ENCODE data around the gene NLRP13. TPM values are rescaled to one million over a fixed set of nuclear protein-coding genes. Genes with fewer than 3 reads are reported as not detected.
"Not testable (repeated sequence)": the region's sequence is repeated elsewhere in the genome, so short reads cannot be mapped to it uniquely, and the experiment has no call there.

Gene NLRP13
- total RNA-seq, 1 donor from 2014 or later = not detected

DNA sequence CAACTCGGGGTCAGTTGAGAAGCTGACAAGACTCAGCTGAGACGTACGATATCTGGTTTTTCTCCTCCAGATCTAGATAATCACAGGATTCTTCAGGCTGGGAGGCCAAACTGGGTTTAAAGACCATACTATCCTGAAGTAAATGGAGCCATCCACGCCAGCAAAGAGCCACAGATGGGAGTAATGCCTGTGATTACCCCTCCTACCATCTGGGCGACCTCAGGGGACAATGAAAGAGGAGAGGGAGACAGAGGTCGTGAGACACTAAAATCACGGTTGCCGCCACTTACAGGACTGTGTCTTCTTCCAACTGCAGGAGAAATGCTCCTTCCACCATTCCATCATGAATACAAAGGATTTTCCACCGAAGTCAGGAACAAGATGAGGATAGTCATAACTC lies 3.1 kb upstream of the NLRP13 start:
- peak; percentile 54 for DNase-seq (ENCODE audit: extremely low spot score, unreplicated experiment)
- no peaks in the 10 kb centered on the region for H3K27me3 Mint-ChIP-seq (ENCODE audit: unreplicated experiment)
- H3K9me3 Mint-ChIP-seq (ENCODE audit: unreplicated experiment) = peaks cover 44% of the 10 kb centered on the region
- H3K4me3 Mint-ChIP-seq (ENCODE audit: unreplicated experiment) = no peak overlapping the region
- H3K36me3 Mint-ChIP-seq (ENCODE audit: unreplicated experiment) = no peaks in the 10 kb centered on the region
- H3K4me1 Mint-ChIP-seq (ENCODE audit: unreplicated experiment) = no peaks in the 10 kb centered on the region
- TF ChIP-seq, protein P1, sequence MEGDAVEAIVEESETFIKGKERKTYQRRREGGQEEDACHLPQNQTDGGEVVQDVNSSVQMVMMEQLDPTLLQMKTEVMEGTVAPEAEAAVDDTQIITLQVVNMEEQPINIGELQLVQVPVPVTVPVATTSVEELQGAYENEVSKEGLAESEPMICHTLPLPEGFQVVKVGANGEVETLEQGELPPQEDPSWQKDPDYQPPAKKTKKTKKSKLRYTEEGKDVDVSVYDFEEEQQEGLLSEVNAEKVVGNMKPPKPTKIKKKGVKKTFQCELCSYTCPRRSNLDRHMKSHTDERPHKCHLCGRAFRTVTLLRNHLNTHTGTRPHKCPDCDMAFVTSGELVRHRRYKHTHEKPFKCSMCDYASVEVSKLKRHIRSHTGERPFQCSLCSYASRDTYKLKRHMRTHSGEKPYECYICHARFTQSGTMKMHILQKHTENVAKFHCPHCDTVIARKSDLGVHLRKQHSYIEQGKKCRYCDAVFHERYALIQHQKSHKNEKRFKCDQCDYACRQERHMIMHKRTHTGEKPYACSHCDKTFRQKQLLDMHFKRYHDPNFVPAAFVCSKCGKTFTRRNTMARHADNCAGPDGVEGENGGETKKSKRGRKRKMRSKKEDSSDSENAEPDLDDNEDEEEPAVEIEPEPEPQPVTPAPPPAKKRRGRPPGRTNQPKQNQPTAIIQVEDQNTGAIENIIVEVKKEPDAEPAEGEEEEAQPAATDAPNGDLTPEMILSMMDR (IDR thresholded peaks at IDR 0.05) = no peak
- no peak overlapping the region for H3K27ac Mint-ChIP-seq (ENCODE audit: unreplicated experiment)

- no peak overlapping the region for H3K27ac Mint-ChIP-seq (ENCODE audit: unreplicated experiment)
- peaks cover 43% of the 10 kb centered on the region for H3K9me3 Mint-ChIP-seq (ENCODE audit: unreplicated experiment)
- no peaks in the 10 kb centered on the region for H3K27me3 Mint-ChIP-seq (ENCODE audit: unreplicated experiment)
- peaks cover 2% of the 10 kb centered on the region for H3K36me3 Mint-ChIP-seq (ENCODE audit: unreplicated experiment)
- no peaks in the 10 kb centered on the region for H3K4me1 Mint-ChIP-seq (ENCODE audit: unreplicated experiment)
- DNase-seq (ENCODE audit: extremely low spot score, unreplicated experiment) = peak; percentile 46
- H3K4me3 Mint-ChIP-seq (ENCODE audit: unreplicated experiment) = no peak overlapping the region
- TF ChIP-seq, protein P1 (IDR thresholded peaks at IDR 0.05) = no peak
Measured at GRCh38 chr19:55930996-55931515, 1.1 kb downstream of the NLRP13 start.

DNA sequence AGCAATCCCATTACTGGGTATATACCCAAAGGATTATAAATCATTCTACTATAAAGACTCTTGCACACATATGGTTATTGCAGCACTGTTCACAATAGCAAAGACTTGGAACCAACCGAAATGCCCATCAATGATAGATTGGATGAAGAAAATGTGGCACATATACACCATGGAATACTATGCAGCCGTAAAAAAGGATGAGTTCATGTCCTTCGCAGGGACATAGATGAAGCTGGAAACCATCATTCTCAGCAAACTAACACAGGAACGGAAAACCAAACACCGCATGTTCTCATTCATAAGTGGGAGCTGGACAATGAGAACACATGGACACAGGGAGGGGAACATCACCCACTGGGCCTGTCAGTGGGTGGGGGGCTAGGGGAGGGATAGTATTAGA lies 2.9 kb downstream of the NLRP13 start:
- peaks cover 32% of the 10 kb centered on the region for H3K9me3 Mint-ChIP-seq (ENCODE audit: unreplicated experiment)
- H3K36me3 Mint-ChIP-seq (ENCODE audit: unreplicated experiment); H3K4me3 Mint-ChIP-seq (ENCODE audit: unreplicated experiment); H3K4me1 Mint-ChIP-seq (ENCODE audit: unreplicated experiment); H3K27ac Mint-ChIP-seq (ENCODE audit: unreplicated experiment); H3K27me3 Mint-ChIP-seq (ENCODE audit: unreplicated experiment): not testable (repeated sequence)
- DNase-seq (ENCODE audit: extremely low spot score, unreplicated experiment) = peak; percentile 10

DNA sequence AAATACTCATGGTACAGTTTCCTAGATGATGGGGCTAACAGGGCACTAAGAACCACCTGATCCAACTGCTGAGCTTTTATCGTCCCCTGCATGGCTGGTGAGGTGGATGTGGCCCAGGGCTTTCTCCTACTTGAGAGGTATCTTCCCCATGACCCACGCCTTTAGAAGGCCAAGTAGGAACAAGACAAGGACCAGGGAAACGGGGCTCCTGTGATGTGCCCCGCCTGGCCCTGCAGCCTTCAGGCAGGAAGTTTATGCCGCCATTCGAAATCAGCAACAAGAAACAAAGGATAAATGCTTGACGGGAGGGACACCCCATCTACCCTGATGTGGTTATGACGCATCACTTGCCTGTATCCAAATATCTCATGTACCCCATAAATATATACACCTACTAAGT lies 4.1 kb downstream of the NLRP13 start:
- H3K9me3 Mint-ChIP-seq (ENCODE audit: unreplicated experiment) = peaks cover 35% of the 10 kb centered on the region
- H3K4me1 Mint-ChIP-seq (ENCODE audit: unreplicated experiment) = no peaks in the 10 kb centered on the region
- TF ChIP-seq, protein P1 (IDR thresholded peaks at IDR 0.05) = no peak

GRCh38 chr19:55923556-55923955 lies 8.6 kb downstream of the NLRP13 start:
- H3K27me3 Mint-ChIP-seq (ENCODE audit: unreplicated experiment) = no peaks in the 10 kb centered on the region
- H3K9me3 Mint-ChIP-seq (ENCODE audit: unreplicated experiment) = peaks cover 54% of the 10 kb centered on the region
- TF ChIP-seq, protein P1 (IDR thresholded peaks at IDR 0.05) = no peak
- H3K36me3 Mint-ChIP-seq (ENCODE audit: unreplicated experiment) = peaks cover 2% of the 10 kb centered on the region
- no peaks in the 10 kb centered on the region for H3K4me1 Mint-ChIP-seq (ENCODE audit: unreplicated experiment)
- no peak overlapping the region for H3K27ac Mint-ChIP-seq (ENCODE audit: unreplicated experiment)
- peak; percentile 44 for DNase-seq (ENCODE audit: extremely low spot score, unreplicated experiment)
- no peak overlapping the region for H3K4me3 Mint-ChIP-seq (ENCODE audit: unreplicated experiment)

More for the DNA sequence above, 4.1 kb downstream of the NLRP13 start:
- Mint-ChIP-seq H3K27ac (ENCODE audit: unreplicated experiment) (no peak overlapping the region), H3K27me3 (ENCODE audit: unreplicated experiment) (no peaks in the 10 kb centered on the region), H3K36me3 (ENCODE audit: unreplicated experiment) (peaks cover 2% of the 10 kb centered on the region), H3K4me3 (ENCODE audit: unreplicated experiment) (no peak overlapping the region)
- peak; percentile 64 for DNase-seq (ENCODE audit: extremely low spot score, unreplicated experiment)
